Hematopoietic multipotent progenitor cell treated with erythropoietin and hydrocortisone succinate and interleukin-3 and kit ligand, for 4 days (in vitro differentiated cells): ENCODE data around the gene ASIC3.
"Not testable (repeated sequence)": the region's sequence is repeated elsewhere in the genome, so short reads cannot be mapped to it uniquely, and the experiment has no call there.

Experiments used
- DNase-seq: peaks from one replicate; pipeline ENCODE4 v3.0.0-alpha.2; 2015

The ASIC3 gene

DNA sequence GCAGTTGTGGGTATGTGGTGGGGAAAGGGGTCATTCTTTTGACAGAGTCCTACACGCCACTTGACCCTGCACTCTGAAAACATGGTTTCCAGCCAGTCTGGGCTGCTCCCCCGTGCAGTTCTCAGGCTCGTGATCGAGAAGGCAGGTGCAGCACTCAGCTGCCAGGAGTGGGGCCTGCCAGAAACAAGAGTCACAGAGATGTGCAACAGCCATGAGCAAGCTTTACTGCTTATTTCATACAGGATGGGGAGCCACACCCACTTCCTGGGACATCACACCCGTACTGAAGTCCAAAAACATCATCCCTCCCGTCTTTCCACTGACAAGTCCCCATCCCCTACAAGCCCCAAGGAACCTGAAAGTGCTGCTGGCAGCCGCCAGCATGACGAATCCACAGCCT lies 33.4 kb upstream of the ASIC3 start:
- no peak for DNase-seq

DNA sequence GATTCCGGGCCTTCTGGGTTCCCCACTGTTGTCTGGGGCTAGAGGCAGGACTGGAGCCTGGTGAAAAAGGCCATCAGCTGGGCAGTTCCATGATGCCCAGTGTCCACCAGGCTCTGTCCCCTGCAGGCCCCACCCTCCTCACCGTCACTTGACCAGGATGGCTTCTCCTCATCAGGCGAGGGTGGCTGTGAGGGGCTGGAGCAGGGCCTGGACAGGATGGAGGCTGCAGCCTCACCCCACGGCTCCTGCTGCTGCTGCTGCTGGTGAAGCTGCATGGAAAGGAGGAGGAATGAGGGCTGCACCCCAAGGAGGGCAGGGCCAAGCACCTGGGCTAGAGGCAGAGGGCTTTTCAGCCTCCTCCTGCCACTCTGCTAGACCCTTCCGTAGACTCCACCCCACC lies 32.4 kb upstream of the ASIC3 start:
- DNase-seq = no peak

- no peak for DNase-seq
Measured at GRCh38 chr7:151016505-151016904, 31.8 kb upstream of the ASIC3 start.

GRCh38 chr7:151016942-151017341 lies 31.4 kb upstream of the ASIC3 start:
- no peak for DNase-seq

- DNase-seq = no peak
Measured at GRCh38 chr7:151017370-151017952, 30.9 kb upstream of the ASIC3 start.

GRCh38 chr7:151017953-151018420 lies 30.3 kb upstream of the ASIC3 start:
- DNase-seq = peak; percentile 83

GRCh38 chr7:151018421-151019129 lies 29.8 kb upstream of the ASIC3 start:
- peak; percentile 60 for DNase-seq

DNA sequence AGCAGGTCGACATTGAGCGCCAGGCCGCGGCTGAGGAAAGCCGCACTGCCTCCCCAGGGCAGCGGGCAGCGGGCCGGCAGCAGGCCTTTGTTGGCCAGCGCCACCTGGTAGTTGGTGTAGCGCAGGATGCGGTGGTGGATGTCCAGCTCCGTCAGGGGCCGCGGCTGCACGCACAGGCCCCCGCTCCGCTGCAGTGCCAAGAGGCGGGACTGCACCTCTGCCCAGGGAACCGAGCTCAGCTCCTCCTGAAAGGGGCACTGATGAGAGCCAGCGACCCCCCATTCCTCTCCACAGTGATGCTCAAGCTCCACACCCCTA lies 29.2 kb upstream of the ASIC3 start:
- DNase-seq = no peak

DNA sequence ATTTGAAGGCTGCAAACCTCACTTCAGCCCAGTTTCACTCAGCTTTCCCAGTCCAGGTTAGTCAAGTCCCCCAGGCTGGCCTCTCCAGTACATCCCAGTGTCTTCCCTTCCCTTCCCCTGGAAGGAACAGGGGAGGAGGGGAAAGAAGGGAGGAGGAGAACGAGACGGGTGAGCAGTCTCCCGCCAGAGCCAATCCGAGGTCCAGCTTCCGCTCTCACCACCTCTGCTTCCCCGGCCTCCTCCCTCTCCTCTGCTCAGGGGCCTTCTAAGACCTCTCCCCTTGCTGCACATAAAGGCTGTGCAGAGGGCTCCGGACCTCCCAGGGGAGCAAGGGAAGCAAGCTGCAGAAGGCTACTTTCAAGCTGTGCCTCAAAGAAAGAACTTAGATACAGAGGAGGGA lies 28.1 kb upstream of the ASIC3 start:
- DNase-seq = no peak

- no peak for DNase-seq
Measured at GRCh38 chr7:151023232-151023631, 25.1 kb upstream of the ASIC3 start.

- DNase-seq = no peak
Measured at GRCh38 chr7:151024435-151025056, 23.8 kb upstream of the ASIC3 start, which contains the start of gene ATG9B. TSS of gene ATG9B (minus strand) at chr7:151024494. CDS start at chr7:151024423, 71 bp downstream.

- no peak for DNase-seq
Measured at GRCh38 chr7:151025924-151026671, 22.2 kb upstream of the ASIC3 start.

DNA sequence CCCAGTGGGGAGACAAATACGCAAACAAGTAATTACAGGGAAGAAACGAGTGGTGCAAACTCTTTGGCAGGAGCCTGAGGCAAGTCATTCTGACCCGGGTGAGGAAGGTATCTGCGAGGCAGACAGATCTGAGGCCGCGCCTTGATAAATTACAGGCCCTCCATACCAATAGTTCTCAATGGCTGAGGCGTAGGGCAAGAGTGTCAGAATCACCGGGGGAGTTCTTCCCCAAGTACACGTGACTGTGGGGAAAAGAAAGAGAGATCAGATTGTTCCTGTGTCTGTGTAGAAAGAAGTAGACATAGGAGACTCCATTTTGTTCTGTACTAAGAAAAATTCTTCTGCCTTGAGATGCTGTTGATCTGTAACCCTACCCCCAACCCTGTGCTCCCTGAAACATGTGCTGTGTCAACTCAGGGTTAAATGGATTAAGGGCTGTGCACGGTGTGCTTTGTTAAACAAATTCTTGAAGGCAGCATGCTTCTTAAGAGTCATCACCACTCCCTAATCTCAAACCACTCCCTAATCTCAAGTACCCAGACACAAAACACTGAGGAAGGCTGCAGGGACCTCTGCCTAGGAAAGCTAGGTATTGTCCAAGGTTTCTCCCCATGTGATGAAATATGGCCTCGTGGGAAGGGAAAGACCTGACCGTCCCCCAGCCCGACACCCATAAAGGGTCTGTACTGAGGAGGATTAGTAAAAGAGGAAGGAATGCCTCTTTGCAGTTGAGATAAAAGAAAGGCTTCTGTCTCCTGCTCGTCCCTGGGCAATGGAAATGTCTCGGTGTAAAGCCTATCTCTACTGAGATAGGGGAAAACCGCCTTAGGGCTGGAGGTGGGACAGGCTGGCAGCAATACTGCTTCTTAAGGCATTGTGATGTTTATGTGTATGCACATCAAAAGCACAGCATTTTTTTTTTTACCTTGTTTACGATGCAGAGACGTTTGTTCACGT lies 21.3 kb upstream of the ASIC3 start:
- peak; percentile 80 for DNase-seq

GRCh38 chr7:151027728-151028130 lies 20.6 kb upstream of the ASIC3 start:
- DNase-seq = not testable (repeated sequence)

GRCh38 chr7:151028131-151028947 lies 20.0 kb upstream of the ASIC3 start, which contains the start of gene ABCB8:
TSS of gene ABCB8 (plus strand) at chr7:151028450. CDS start at chr7:151028516, 66 bp downstream.
- DNase-seq = peak; percentile 99

DNA sequence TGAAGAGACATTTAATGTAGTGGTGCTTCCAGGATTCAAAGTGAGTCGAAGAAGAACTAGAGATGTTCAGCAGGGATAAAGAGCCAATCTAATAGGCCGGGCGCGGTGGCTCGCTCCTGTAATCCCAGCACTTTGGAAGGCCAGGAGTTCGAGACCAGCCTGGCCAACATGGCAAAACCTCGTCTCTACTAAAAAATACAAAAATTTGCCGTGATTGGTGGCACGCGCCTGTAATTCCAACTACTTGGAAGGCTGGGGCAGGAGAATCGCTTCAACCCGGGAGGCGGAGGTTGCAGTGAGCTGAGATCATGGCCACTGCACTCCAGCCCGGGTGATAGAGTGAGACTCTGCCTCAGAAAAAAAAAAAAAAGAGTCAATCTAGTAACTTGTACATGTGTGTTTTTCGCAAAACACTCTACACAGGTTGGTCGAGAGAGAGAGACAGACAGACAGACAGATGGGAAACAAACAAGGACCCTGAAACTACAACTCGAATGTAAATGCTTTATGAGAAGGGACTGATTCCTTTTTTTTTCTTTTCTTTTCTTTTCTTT lies 19.3 kb upstream of the ASIC3 start:
- no peak for DNase-seq

GRCh38 chr7:151031011-151031410 lies 17.3 kb upstream of the ASIC3 start:
- no peak for DNase-seq

GRCh38 chr7:151032936-151033863 lies 15.1 kb upstream of the ASIC3 start:
- no peak for DNase-seq

GRCh38 chr7:151033864-151034249 lies 14.5 kb upstream of the ASIC3 start:
- no peak for DNase-seq
